HEK293T (cell line): ENCODE data around the gene OVCH1.

Experiments
- BHLHE40 ChIP-seq: fragments of 450-650 bp; IDR thresholded peaks from 2 replicates; pipeline ENCODE4 v1.6.1; 2016; ENCODE audit warnings: mild to moderate bottlenecking, moderate library complexity, borderline replicate concordance
- ELF4 ChIP-seq: fragments of 450-650 bp; IDR thresholded peaks from 2 replicates; pipeline ENCODE4 v1.6.1; 2017; ENCODE audit warnings: antibody characterized with exemption
- FOXA1 ChIP-seq: fragments of 450-650 bp; IDR thresholded peaks from 2 replicates; pipeline ENCODE4 v1.6.1; 2016; ENCODE audit warnings: mild to moderate bottlenecking
- FOXK2 ChIP-seq: fragments of 450-650 bp; IDR thresholded peaks from 2 replicates; pipeline ENCODE4 v1.6.1; 2016; ENCODE audit warnings: mild to moderate bottlenecking
- LEF1 ChIP-seq: fragments of 450-650 bp; IDR thresholded peaks from 2 replicates; pipeline ENCODE4 v1.6.1; 2017; ENCODE audit warnings: mild to moderate bottlenecking, borderline replicate concordance
- SP1 ChIP-seq: fragments of 450-650 bp; IDR thresholded peaks from 2 replicates; pipeline ENCODE4 v1.6.1; 2017
- TF ChIP-seq, protein P1 (sequence below): fragments of 450-650 bp; IDR thresholded peaks from 2 replicates; pipeline ENCODE4 v1.6.1; 2016

DNA sequence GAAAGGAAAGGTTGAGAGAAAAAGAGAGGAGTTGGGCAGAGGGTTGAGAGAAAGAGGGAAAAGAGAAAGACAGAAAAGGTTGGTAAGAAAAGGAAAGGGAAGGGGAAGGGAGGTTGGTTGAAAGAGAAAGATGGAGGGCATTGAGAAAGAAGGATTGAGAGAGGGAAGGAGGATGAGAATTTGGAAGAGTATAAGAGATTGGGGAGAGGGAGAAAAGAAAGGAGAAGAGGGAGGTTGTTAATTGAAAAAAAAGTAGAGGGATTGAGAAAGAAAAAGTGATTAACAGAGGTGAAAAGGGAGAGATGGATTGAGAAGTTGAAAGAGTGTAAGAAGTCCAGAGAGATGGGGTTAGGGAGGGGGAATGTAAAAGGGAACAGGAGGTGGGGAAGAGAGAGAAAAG lies 95.0 kb downstream of the OVCH1 start:
- TF ChIP-seq, protein P1, sequence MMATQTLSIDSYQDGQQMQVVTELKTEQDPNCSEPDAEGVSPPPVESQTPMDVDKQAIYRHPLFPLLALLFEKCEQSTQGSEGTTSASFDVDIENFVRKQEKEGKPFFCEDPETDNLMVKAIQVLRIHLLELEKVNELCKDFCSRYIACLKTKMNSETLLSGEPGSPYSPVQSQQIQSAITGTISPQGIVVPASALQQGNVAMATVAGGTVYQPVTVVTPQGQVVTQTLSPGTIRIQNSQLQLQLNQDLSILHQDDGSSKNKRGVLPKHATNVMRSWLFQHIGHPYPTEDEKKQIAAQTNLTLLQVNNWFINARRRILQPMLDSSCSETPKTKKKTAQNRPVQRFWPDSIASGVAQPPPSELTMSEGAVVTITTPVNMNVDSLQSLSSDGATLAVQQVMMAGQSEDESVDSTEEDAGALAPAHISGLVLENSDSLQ: no peak
- TF ChIP-seq FOXK2 (no peak), FOXA1 (no peak), BHLHE40 (no peak), ELF4 (no peak), LEF1 (no peak), SP1 (no peak)
